T-helper 22 cell (primary cell): ENCODE data around the gene ANKFY1.

Experiments
- DNase-seq: peaks from one replicate; pipeline ENCODE4 v3.0.0-alpha.2; 2020; ENCODE audit warnings: low read depth

Gene ANKFY1

GRCh38 chr17:4263282-4264215 is at the start of gene ANKFY1:
Gene ANKFY1, minus strand, starts transcription at chr17:4263979. Its CDS starts 38 bp downstream, at chr17:4263941.
- peak; percentile 95 for DNase-seq

- no peak for DNase-seq
These were observed 46.7 kb upstream of the ANKFY1 start for GRCh38 chr17:4310354-4311060.

GRCh38 chr17:4309897-4310296 is 46.1 kb upstream of the ANKFY1 start:
- DNase-seq = no peak

- DNase-seq = no peak
These were observed 43.6 kb upstream of the ANKFY1 start for GRCh38 chr17:4307179-4307930.

- no peak for DNase-seq
These were observed 41.4 kb upstream of the ANKFY1 start for GRCh38 chr17:4305224-4305623.

- no peak for DNase-seq
These were observed 40.7 kb upstream of the ANKFY1 start for GRCh38 chr17:4304417-4305027.

GRCh38 chr17:4301066-4301465 is 37.3 kb upstream of the ANKFY1 start:
- no peak for DNase-seq

GRCh38 chr17:4297351-4297750 is 33.6 kb upstream of the ANKFY1 start:
- DNase-seq = no peak

GRCh38 chr17:4295686-4296085 is 31.9 kb upstream of the ANKFY1 start:
- DNase-seq = no peak

GRCh38 chr17:4293572-4293971 is 29.8 kb upstream of the ANKFY1 start:
- DNase-seq = no peak

GRCh38 chr17:4287710-4288109 is 23.9 kb upstream of the ANKFY1 start:
- no peak for DNase-seq

GRCh38 chr17:4276514-4276913 is 12.7 kb upstream of the ANKFY1 start:
- no peak for DNase-seq

- no peak for DNase-seq
These were observed 9.2 kb upstream of the ANKFY1 start for GRCh38 chr17:4272972-4273368.

- no peak for DNase-seq
These were observed 8.6 kb upstream of the ANKFY1 start for GRCh38 chr17:4272213-4272971.

GRCh38 chr17:4270736-4271135 is 7.0 kb upstream of the ANKFY1 start:
- DNase-seq = no peak

- DNase-seq = no peak
These were observed 6.1 kb upstream of the ANKFY1 start for GRCh38 chr17:4269915-4270314.

GRCh38 chr17:4267402-4267801 is 3.6 kb upstream of the ANKFY1 start:
- no peak for DNase-seq

- DNase-seq = no peak
These were observed 2.8 kb upstream of the ANKFY1 start for GRCh38 chr17:4266550-4266949.

- DNase-seq = no peak
These were observed 1.1 kb downstream of the ANKFY1 start for GRCh38 chr17:4262703-4263102.

- no peak for DNase-seq
These were observed 2.3 kb downstream of the ANKFY1 start for GRCh38 chr17:4261452-4261851.

GRCh38 chr17:4258867-4259266 is 4.9 kb downstream of the ANKFY1 start:
- no peak for DNase-seq
